ENCODE measurements around the gene WDR36. TPM values are rescaled to one million over a fixed set of nuclear protein-coding genes. Genes with fewer than 3 reads are reported as not detected.

Gene WDR36
- total and polyA plus RNA-seq, 8 donors: 3.5 to 12.4 (median 9.4) TPM

DNA sequence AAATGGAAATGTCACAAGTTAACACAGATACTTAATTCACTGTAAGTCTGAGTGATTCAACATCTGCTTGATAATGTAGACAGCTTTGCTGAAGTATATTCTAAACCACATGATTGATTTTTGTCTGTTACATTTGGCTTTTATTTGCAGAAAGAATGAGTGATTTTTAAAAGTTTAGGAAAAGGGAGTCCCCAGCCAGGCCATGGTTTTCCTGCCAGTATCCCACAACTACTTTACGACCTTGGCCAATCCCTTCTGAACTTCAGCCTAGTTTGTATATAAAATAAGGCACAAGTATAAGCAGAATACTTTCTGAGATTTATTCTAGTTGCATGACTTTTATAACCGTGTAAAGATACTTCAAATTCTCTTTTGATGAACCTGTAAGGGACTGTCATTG lies 27.1 kb downstream of the WDR36 start:
- Histone ChIP-seq H3K36me3 (peaks cover 0 to 55% (median 8%) of the 10 kb centered on the region in 3 donors), H3K27ac (no peak overlapping the region), H3K4me1 (no peaks in the 10 kb centered on the region), H3K27me3 (no peaks in the 10 kb centered on the region), H3K4me3 (no peak overlapping the region), H3K9me3 (no peaks in the 10 kb centered on the region)
- FAIRE-seq: no peak
- no peak for ATAC-seq
- TF ChIP-seq, protein P1, sequence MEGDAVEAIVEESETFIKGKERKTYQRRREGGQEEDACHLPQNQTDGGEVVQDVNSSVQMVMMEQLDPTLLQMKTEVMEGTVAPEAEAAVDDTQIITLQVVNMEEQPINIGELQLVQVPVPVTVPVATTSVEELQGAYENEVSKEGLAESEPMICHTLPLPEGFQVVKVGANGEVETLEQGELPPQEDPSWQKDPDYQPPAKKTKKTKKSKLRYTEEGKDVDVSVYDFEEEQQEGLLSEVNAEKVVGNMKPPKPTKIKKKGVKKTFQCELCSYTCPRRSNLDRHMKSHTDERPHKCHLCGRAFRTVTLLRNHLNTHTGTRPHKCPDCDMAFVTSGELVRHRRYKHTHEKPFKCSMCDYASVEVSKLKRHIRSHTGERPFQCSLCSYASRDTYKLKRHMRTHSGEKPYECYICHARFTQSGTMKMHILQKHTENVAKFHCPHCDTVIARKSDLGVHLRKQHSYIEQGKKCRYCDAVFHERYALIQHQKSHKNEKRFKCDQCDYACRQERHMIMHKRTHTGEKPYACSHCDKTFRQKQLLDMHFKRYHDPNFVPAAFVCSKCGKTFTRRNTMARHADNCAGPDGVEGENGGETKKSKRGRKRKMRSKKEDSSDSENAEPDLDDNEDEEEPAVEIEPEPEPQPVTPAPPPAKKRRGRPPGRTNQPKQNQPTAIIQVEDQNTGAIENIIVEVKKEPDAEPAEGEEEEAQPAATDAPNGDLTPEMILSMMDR (IDR thresholded peaks at IDR 0.05): no peak
- 62 to 84% methylated on average over 2 of the region's 2 CpGs for WGBS, 2 donors
- intact Hi-C loops (cut with DNase I): no loop called here
- DNase-seq: no peak

DNA sequence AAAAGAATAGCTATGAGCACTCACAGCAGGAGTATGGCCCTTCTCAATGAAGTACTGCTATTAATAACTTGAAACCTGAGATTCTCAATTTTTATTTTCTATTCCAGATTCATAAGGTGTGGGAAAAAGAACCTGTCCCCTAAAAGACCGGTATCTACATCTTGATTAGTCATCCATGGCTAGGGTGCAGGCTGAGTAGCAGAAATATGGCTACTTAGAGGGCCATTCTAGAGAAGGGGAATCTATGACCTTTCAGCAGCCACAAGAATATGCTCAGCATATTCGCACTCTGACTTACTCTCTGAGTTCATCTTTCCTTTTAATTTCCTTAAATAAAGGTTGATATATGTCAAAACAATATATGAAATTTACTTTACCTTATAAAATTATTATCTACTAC lies 27.7 kb downstream of the WDR36 start:
- DNase-seq (no peak), ATAC-seq (no peak), FAIRE-seq (no peak)
- Histone ChIP-seq H3K27ac (no peak overlapping the region), H3K9me3 (no peaks in the 10 kb centered on the region), H3K36me3 (peaks cover 0 to 57% (median 13%) of the 10 kb centered on the region in 3 donors), H3K4me1 (no peaks in the 10 kb centered on the region), H3K27me3 (no peaks in the 10 kb centered on the region), H3K4me3 (no peak overlapping the region)
- 94 to 95% methylated on average over 2 of the region's 2 CpGs for WGBS, 2 donors
- intact Hi-C loops (cut with DNase I): no loop called here
- TF ChIP-seq, protein P1 (IDR thresholded peaks at IDR 0.05): no peak

DNA sequence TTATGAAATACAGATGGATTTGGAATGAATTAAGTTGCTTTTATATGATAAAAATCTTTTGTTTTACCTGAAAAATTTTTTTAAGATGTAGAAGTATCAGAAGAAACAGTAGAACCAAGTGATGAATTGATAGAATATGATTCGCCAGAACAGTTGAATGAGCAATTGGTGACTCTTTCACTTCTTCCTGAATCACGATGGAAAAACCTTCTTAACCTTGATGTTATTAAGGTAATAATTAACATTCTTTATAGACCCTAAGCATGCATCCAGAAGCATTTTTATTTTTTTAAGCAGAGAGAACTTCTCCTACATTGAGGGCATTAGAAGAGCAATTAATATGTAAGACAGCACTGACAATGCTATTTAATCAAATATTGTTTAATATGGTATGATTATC lies 28.8 kb downstream of the WDR36 start:
- Histone ChIP-seq H3K27me3 (no peaks in the 10 kb centered on the region), H3K4me3 (no peak overlapping the region), H3K36me3 (peaks cover 0 to 65% (median 13%) of the 10 kb centered on the region in 3 donors), H3K9me3 (no peaks in the 10 kb centered on the region), H3K27ac (no peak overlapping the region), H3K4me1 (no peaks in the 10 kb centered on the region)
- no peak for DNase-seq
- no peak for ATAC-seq
- no peak for FAIRE-seq
- WGBS, 2 donors: 51 to 64% methylated on average over 2 of the region's 2 CpGs
- TF ChIP-seq, protein P1 (IDR thresholded peaks at IDR 0.05): no peak
- intact Hi-C loops (cut with DNase I): no loop called here

DNA sequence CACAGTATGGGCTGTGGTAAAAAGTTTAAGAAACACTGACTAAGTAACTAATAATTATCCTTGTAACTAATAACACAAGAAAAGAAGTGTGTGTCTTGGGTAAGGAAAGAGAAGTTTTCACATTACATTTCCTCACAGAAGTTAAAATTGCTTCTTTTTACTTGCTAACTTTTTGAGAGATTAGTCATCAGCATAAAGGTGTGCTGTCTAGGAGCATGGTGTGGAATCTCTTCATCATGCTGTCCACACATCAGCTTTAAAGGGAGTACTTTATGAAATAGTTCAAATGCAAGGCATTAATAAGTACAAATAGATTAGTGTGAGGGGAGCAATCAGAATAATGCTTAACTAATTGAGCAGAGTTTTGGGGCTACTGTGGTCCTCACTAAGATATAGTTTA lies 29.8 kb downstream of the WDR36 start:
- intact Hi-C loops (cut with DNase I): no loop called here
- no peak for FAIRE-seq
- H3K27ac ChIP-seq: no peak overlapping the region
- no peak overlapping the region for H3K4me3 ChIP-seq
- H3K9me3 ChIP-seq: no peaks in the 10 kb centered on the region
- H3K4me1 ChIP-seq: no peaks in the 10 kb centered on the region
- no peak for ATAC-seq
- no peak for DNase-seq
- no peaks in the 10 kb centered on the region for H3K27me3 ChIP-seq
- TF ChIP-seq, protein P1 (IDR thresholded peaks at IDR 0.05): no peak
- H3K36me3 ChIP-seq: peaks cover 0 to 71% (median 13%) of the 10 kb centered on the region in 3 donors

DNA sequence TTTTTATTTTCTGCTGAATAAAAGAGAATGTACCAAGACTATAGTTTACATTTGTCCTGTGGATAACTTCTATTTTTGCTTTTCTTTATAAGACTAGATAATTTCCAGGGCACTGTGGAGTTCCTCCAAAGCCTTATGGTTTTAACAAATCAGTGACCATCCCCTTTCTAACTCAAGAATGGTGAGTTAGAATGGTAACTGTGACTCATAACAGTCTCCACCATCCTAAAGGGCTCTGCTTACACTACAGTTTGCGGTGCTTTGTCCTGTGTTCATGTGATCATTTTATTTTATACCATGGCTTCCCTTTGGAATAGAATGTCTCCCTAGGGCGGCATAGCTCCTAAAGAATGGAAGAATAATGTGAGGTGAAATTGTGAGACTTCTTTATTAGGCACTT lies 30.2 kb downstream of the WDR36 start:
- WGBS, 2 donors: 72 to 96% methylated on average over 2 of the region's 2 CpGs
- no peaks in the 10 kb centered on the region for H3K27me3 ChIP-seq
- intact Hi-C loops (cut with DNase I): no loop called here
- TF ChIP-seq, protein P1 (IDR thresholded peaks at IDR 0.05): no peak
- no peaks in the 10 kb centered on the region for H3K4me1 ChIP-seq
- peaks cover 0 to 73% (median 13%) of the 10 kb centered on the region in 3 donors for H3K36me3 ChIP-seq
- H3K4me3 ChIP-seq: no peak overlapping the region
- no peak for FAIRE-seq
- no peak overlapping the region for H3K27ac ChIP-seq
- no peak for ATAC-seq
- H3K9me3 ChIP-seq: no peaks in the 10 kb centered on the region
- no peak for DNase-seq
